ENCODE data around the gene CAPRIN1.
"Not testable (repeated sequence)": the region's sequence is repeated elsewhere in the genome, so short reads cannot be mapped to it uniquely, and the experiment has no call there.

Gene CAPRIN1

DNA sequence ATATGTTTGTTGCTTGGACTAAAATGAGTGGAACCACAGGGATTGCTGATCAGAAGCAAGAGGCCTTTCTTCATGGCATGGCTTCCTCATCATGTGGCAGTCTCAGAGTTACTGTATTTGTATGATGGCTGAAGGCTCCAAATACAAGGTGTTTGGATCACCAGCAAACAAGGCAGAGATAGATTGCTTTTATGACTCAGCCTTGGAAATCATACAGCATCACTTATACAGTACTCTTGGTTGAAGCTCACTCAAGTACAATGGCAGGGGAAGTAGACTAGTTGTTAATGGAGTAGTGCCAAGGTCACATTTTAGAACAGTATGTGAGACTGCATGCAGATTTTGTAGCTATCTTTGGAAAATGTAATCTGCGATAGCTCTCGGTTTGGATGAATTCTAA lies 16.6 kb downstream of the CAPRIN1 start:
- Histone ChIP-seq H3K56ac (ENCODE audit: low read length) (no peak overlapping the region), H3K18ac (ENCODE audit: low read length) (no peak overlapping the region), H4K8ac (ENCODE audit: low read depth, low read length) (no peak overlapping the region), H3K4ac (ENCODE audit: low read depth, low read length) (no peak overlapping the region), H2BK15ac (replicated peaks; ENCODE audit: low read depth) (no peak overlapping the region), H3K36me3 (ENCODE audit: control insufficient read depth, insufficient read depth, low read length) (peaks cover 5% of the 10 kb centered on the region), H3K79me2 (ENCODE audit: control insufficient read depth, insufficient read depth, low read length) (peaks cover 81% of the 10 kb centered on the region), H3K27me3 (ENCODE audit: insufficient read depth, low read length, poor library complexity) (no peaks in the 10 kb centered on the region), H2AK5ac (ENCODE audit: low read length) (no peak overlapping the region), H2BK120ac (ENCODE audit: low read depth, low read length) (no peak overlapping the region), H4K5ac (ENCODE audit: low read length) (no peak overlapping the region), H3K4me2 (ENCODE audit: low read length) (no peak overlapping the region), H3K4me1 (ENCODE audit: control insufficient read depth, low read depth, low read length) (no peaks in the 10 kb centered on the region), H3K4me3 (ENCODE audit: low read length) (no peak overlapping the region), H3K9ac (ENCODE audit: low read length) (no peak overlapping the region), H2BK5ac (ENCODE audit: low read length) (no peak overlapping the region), H3K23ac (ENCODE audit: low read length) (no peak overlapping the region), H3K27ac (ENCODE audit: low read depth, low read length) (no peak overlapping the region), H3K79me1 (ENCODE audit: low read length) (peaks cover 5% of the 10 kb centered on the region)
- no peak for DNase-seq
- WGBS (ENCODE audit: extremely low coverage, insufficient coverage, low lambda C conversion rate): no CpG with 5 or more reads among the region's 2 CpGs

DNA sequence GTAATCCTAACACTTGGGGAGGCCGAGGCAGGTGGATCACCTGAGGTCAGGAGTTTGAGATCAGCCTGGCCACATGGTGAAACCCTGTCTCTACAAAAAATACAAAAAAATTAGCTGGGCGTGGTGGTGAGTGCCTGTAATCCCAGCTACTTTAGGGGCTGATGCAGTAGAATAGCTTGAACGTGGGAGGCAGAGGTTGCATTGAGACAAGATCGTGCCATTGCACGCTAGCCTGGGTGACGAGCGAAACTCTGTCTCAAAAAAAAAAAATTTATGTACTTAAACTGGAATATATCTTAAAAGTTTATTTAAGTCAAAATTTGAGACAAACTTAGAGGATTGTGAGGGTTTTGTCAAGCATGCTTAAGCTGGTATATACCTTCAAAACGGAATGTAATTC lies 19.8 kb downstream of the CAPRIN1 start:
- H2AK5ac ChIP-seq (ENCODE audit: low read length); DNase-seq; H4K5ac ChIP-seq (ENCODE audit: low read length); H3K79me1 ChIP-seq (ENCODE audit: low read length); H3K27me3 ChIP-seq (ENCODE audit: insufficient read depth, low read length, poor library complexity); H3K4me3 ChIP-seq (ENCODE audit: low read length); H3K9ac ChIP-seq (ENCODE audit: low read length); H3K4me1 ChIP-seq (ENCODE audit: control insufficient read depth, low read depth, low read length); H3K4ac ChIP-seq (ENCODE audit: low read depth, low read length); H4K8ac ChIP-seq (ENCODE audit: low read depth, low read length); H3K27ac ChIP-seq (ENCODE audit: low read depth, low read length); H3K18ac ChIP-seq (ENCODE audit: low read length); H3K4me2 ChIP-seq (ENCODE audit: low read length); H3K56ac ChIP-seq (ENCODE audit: low read length); H2BK15ac ChIP-seq (replicated peaks; ENCODE audit: low read depth); H3K36me3 ChIP-seq (ENCODE audit: control insufficient read depth, insufficient read depth, low read length); H3K23ac ChIP-seq (ENCODE audit: low read length); H2BK120ac ChIP-seq (ENCODE audit: low read depth, low read length); H2BK5ac ChIP-seq (ENCODE audit: low read length): not testable (repeated sequence)
- no CpG with 5 or more reads among the region's 8 CpGs for WGBS (ENCODE audit: extremely low coverage, insufficient coverage, low lambda C conversion rate)
- peaks cover 64% of the 10 kb centered on the region for H3K79me2 ChIP-seq (ENCODE audit: control insufficient read depth, insufficient read depth, low read length)

DNA sequence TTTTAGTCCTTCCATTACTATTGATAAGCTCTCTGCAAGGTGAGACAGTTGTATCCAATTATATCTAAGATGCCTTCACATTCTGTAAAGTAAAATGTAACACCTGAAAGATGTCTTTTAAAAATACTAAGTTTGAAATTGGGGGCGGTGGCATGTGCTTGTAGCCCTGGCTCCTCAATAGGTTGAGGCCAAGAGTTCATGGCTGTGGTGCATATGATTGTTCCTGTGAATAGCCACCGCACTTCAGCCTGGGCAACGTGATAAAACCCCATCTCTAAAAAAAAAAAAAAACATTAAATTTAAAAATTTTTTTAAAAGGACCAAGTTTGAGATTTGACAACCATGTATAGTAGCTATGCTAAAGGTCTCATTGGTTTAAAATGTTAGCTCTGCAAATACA lies 20.5 kb downstream of the CAPRIN1 start:
- Histone ChIP-seq H3K56ac (ENCODE audit: low read length) (no peak overlapping the region), H3K79me1 (ENCODE audit: low read length) (peaks cover 8% of the 10 kb centered on the region), H3K36me3 (ENCODE audit: control insufficient read depth, insufficient read depth, low read length) (peaks cover 9% of the 10 kb centered on the region), H3K23ac (ENCODE audit: low read length) (no peak overlapping the region), H3K79me2 (ENCODE audit: control insufficient read depth, insufficient read depth, low read length) (peaks cover 56% of the 10 kb centered on the region), H2BK120ac (ENCODE audit: low read depth, low read length) (no peak overlapping the region), H3K27ac (ENCODE audit: low read depth, low read length) (no peak overlapping the region), H4K5ac (ENCODE audit: low read length) (no peak overlapping the region), H2AK5ac (ENCODE audit: low read length) (no peak overlapping the region), H3K18ac (ENCODE audit: low read length) (no peak overlapping the region), H2BK5ac (ENCODE audit: low read length) (no peak overlapping the region), H3K9ac (ENCODE audit: low read length) (no peak overlapping the region), H4K8ac (ENCODE audit: low read depth, low read length) (no peak overlapping the region), H2BK15ac (replicated peaks; ENCODE audit: low read depth) (no peak overlapping the region), H3K4ac (ENCODE audit: low read depth, low read length) (no peak overlapping the region), H3K4me2 (ENCODE audit: low read length) (no peak overlapping the region), H3K4me3 (ENCODE audit: low read length) (no peak overlapping the region), H3K4me1 (ENCODE audit: control insufficient read depth, low read depth, low read length) (no peaks in the 10 kb centered on the region), H3K27me3 (ENCODE audit: insufficient read depth, low read length, poor library complexity) (no peaks in the 10 kb centered on the region)
- WGBS (ENCODE audit: extremely low coverage, insufficient coverage, low lambda C conversion rate): no CpG with 5 or more reads among the region's 3 CpGs
- no peak for DNase-seq

DNA sequence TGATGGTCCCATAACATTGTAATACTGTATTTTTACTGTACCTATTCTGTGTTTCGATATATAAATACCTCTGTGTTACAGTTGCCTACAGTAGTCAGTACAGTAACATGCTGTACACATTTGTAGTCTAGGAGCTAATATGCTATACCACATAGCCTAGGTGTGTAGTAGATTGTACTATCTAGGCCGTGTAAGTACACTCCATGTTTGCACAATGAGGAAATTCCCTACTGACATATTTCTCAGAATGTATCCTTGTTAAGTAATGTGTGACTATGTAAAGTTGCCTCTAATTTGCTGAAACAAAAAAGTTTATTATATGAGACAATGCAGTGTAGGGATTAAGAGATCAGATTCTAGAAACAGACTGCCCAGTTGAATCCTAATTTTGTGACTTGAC lies 21.3 kb downstream of the CAPRIN1 start:
- Histone ChIP-seq H3K4me2 (ENCODE audit: low read length) (no peak overlapping the region), H3K18ac (ENCODE audit: low read length) (no peak overlapping the region), H3K27ac (ENCODE audit: low read depth, low read length) (no peak overlapping the region), H2BK15ac (replicated peaks; ENCODE audit: low read depth) (no peak overlapping the region), H3K56ac (ENCODE audit: low read length) (no peak overlapping the region), H3K4me1 (ENCODE audit: control insufficient read depth, low read depth, low read length) (no peaks in the 10 kb centered on the region), H4K5ac (ENCODE audit: low read length) (no peak overlapping the region), H2BK120ac (ENCODE audit: low read depth, low read length) (no peak overlapping the region), H3K79me1 (ENCODE audit: low read length) (peaks cover 8% of the 10 kb centered on the region), H3K9ac (ENCODE audit: low read length) (no peak overlapping the region), H2AK5ac (ENCODE audit: low read length) (no peak overlapping the region), H4K8ac (ENCODE audit: low read depth, low read length) (no peak overlapping the region), H3K4me3 (ENCODE audit: low read length) (no peak overlapping the region), H3K23ac (ENCODE audit: low read length) (no peak overlapping the region), H3K36me3 (ENCODE audit: control insufficient read depth, insufficient read depth, low read length) (peaks cover 8% of the 10 kb centered on the region), H2BK5ac (ENCODE audit: low read length) (no peak overlapping the region), H3K4ac (ENCODE audit: low read depth, low read length) (no peak overlapping the region), H3K79me2 (ENCODE audit: control insufficient read depth, insufficient read depth, low read length) (peaks cover 50% of the 10 kb centered on the region), H3K27me3 (ENCODE audit: insufficient read depth, low read length, poor library complexity) (no peaks in the 10 kb centered on the region)
- no peak for DNase-seq
- no CpG with 5 or more reads among the region's 2 CpGs for WGBS (ENCODE audit: extremely low coverage, insufficient coverage, low lambda C conversion rate)

DNA sequence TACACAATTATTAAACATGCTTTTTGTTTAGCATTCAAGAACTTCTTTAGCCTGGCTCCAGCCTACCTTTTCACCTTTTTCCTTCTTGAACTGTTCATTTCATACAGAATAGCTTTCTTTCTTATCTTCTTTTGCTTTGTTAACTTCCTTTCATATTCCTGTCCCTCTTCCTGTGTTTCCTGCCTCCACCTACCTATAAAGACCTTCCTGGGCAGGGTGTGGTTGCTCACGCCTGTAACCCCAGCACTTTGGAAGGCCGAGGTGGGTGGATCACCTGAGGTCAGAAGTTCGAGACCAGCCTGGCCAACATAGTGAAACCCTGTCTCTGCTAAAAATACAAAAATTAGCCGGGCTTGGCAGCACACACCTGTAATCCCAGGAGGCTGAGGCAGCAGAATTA lies 22.9 kb downstream of the CAPRIN1 start:
- Histone ChIP-seq H3K4me3 (ENCODE audit: low read length) (no peak overlapping the region), H3K9ac (ENCODE audit: low read length) (no peak overlapping the region), H3K18ac (ENCODE audit: low read length) (no peak overlapping the region), H3K56ac (ENCODE audit: low read length) (no peak overlapping the region), H4K8ac (ENCODE audit: low read depth, low read length) (no peak overlapping the region), H3K4ac (ENCODE audit: low read depth, low read length) (no peak overlapping the region), H2AK5ac (ENCODE audit: low read length) (no peak overlapping the region), H4K5ac (ENCODE audit: low read length) (no peak overlapping the region), H3K27ac (ENCODE audit: low read depth, low read length) (no peak overlapping the region), H3K27me3 (ENCODE audit: insufficient read depth, low read length, poor library complexity) (no peaks in the 10 kb centered on the region), H3K23ac (ENCODE audit: low read length) (no peak overlapping the region), H3K79me2 (ENCODE audit: control insufficient read depth, insufficient read depth, low read length) (peaks cover 42% of the 10 kb centered on the region), H2BK15ac (replicated peaks; ENCODE audit: low read depth) (no peak overlapping the region), H3K36me3 (ENCODE audit: control insufficient read depth, insufficient read depth, low read length) (peaks cover 8% of the 10 kb centered on the region), H3K4me2 (ENCODE audit: low read length) (no peak overlapping the region), H2BK120ac (ENCODE audit: low read depth, low read length) (no peak overlapping the region), H3K4me1 (ENCODE audit: control insufficient read depth, low read depth, low read length) (no peaks in the 10 kb centered on the region), H3K79me1 (ENCODE audit: low read length) (peaks cover 7% of the 10 kb centered on the region), H2BK5ac (ENCODE audit: low read length) (no peak overlapping the region)
- WGBS (ENCODE audit: extremely low coverage, insufficient coverage, low lambda C conversion rate): no CpG with 5 or more reads among the region's 4 CpGs
- no peak for DNase-seq

DNA sequence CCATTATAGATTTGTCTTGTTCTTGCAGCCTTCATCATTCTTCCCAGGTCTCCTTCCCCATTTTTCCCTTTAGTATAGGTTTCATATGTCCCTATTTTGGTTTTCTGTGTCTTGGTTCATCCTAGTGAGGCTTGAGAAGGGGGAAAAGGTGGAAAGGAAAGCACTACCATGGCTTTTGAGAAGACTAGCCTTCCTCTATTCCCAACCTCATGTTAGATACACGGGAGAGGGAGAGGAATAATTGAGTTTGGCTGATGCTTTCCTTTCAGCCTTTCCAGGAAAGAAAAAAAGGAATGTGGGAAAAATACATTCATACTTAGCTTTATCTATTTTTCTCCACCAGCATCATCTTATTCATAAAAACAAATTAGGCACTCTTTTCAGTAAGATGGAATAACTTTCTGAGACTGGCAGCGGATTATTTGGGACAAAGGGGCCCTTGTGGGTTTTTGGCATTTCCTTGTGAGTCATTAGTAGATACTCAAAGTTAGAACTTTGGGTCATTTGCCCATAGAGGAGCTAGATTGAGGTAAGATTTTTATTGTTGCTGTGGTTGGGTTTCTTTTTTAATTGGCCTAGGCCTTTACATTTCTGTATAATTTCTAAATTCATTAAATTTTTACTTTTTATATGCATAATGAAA lies 23.8 kb downstream of the CAPRIN1 start:
- Histone ChIP-seq H3K79me1 (ENCODE audit: low read length) (peaks cover 7% of the 10 kb centered on the region), H2AK5ac (ENCODE audit: low read length) (no peak overlapping the region), H3K27me3 (ENCODE audit: insufficient read depth, low read length, poor library complexity) (no peaks in the 10 kb centered on the region), H3K18ac (ENCODE audit: low read length) (no peak overlapping the region), H3K9ac (ENCODE audit: low read length) (no peak overlapping the region), H3K4ac (ENCODE audit: low read depth, low read length) (no peak overlapping the region), H3K4me1 (ENCODE audit: control insufficient read depth, low read depth, low read length) (no peaks in the 10 kb centered on the region), H3K4me3 (ENCODE audit: low read length) (no peak overlapping the region), H3K79me2 (ENCODE audit: control insufficient read depth, insufficient read depth, low read length) (peaks cover 36% of the 10 kb centered on the region), H4K5ac (ENCODE audit: low read length) (no peak overlapping the region), H3K27ac (ENCODE audit: low read depth, low read length) (no peak overlapping the region), H2BK5ac (ENCODE audit: low read length) (no peak overlapping the region), H3K4me2 (ENCODE audit: low read length) (no peak overlapping the region), H3K36me3 (ENCODE audit: control insufficient read depth, insufficient read depth, low read length) (peaks cover 9% of the 10 kb centered on the region), H2BK120ac (ENCODE audit: low read depth, low read length) (no peak overlapping the region), H3K23ac (ENCODE audit: low read length) (no peak overlapping the region), H4K8ac (ENCODE audit: low read depth, low read length) (no peak overlapping the region), H2BK15ac (replicated peaks; ENCODE audit: low read depth) (no peak overlapping the region), H3K56ac (ENCODE audit: low read length) (no peak overlapping the region)
- no CpG with 5 or more reads among the region's 2 CpGs for WGBS (ENCODE audit: extremely low coverage, insufficient coverage, low lambda C conversion rate)
- no peak for DNase-seq
